ENCODE measurements around the gene TBCA.
A peak's percentile ranks its signal among the peaks of the same experiment; 100 is the strongest.
"Not testable (repeated sequence)": the region's sequence is repeated elsewhere in the genome, so short reads cannot be mapped to it uniquely, and the experiment has no call there.

TBCA gene

DNA sequence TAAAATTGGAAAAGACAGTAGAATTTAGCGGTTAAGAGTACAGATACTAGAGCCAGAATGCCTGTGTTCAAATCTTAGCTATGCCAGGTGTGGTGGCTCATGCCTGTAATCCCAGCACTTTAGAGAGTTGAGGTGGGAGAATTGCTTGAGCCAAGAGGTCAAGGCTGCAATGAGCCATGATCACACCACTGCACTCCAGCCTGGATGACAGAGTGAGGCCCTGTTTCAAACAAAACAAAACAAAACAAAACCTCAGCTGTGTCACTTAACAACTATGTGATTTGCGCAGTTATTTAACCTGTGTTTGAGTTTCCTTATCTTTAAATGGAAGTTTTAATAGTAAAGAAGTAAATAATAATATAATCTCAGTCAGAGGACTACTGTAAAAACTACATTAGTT is 68.3 kb downstream of the TBCA start:
- no peak for DNase-seq

DNA sequence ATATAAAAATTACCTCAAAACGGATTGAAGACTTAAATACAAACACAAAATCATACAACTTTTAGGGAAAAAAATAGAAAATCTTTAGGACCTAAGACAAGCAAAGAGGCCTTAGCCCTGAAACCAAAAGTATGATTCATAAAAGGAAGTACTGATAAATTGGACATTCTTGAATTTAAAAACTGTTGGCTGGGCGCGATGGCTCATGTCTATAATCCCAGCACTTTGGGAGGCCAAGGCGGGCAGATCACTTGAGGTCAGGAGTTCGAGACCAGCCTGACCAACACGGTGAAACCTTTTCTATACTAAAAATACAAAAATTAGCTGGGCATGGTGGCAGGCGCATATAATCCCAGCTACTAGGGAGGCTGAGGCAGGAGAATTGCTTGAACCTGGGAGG is 76.6 kb downstream of the TBCA start:
- not testable (repeated sequence) for DNase-seq

DNA sequence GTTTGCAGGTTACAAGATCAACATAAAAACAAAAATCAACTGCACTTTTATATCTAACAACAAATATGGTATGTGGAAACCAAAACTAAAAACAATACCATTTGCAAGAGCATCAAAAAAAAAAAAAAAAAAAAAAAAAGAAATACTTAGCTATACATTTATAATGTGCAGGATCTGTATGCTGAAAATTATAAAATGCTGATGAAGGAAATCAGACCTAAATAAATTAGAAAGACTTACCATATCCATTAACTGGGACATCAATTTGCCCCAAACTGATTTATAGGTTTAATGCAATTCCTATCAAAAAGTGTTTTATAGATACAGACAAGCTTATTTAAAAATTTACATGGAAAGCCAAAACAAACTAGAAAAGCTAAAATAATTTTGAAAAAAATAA is 77.2 kb downstream of the TBCA start:
- DNase-seq: no peak

DNA sequence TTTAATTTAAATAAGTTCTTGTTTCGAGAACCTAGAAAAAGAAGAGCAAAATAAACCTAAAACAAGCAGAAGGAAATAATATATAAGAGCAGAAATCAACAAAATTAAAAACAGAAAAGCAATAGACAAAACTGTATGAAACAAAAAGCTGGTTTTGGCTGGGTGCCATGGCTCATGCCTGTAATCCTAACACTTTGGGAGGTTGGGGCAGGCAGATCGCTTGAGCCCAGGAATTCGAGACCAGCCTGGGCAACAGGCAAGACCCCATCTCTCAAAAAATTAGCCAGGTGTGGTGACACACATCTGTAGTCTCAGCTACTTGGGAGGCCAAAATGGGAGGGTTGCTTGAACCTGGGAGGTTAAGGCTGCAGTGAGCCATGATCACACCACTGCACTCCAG is 78.4 kb downstream of the TBCA start:
- DNase-seq: no peak

DNA sequence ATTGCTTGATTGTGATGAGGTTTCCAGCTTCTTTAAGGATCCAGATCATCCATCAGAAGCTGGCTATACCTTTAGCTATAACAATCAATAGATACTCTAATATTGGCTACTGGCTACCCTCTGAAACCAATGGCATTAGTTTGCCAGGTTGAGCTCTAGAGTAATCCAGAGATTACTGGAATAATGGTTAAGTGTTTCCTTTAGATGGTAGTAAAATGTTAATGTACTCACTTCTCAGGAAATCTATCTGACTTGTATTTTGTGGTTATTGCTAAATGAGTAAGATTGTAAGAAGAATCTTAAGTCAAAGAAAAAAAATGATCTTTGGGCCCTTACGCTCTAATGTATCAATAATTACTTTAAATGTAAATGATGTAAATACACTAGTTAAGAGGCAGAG is 80.0 kb downstream of the TBCA start:
- no peak for DNase-seq

DNA sequence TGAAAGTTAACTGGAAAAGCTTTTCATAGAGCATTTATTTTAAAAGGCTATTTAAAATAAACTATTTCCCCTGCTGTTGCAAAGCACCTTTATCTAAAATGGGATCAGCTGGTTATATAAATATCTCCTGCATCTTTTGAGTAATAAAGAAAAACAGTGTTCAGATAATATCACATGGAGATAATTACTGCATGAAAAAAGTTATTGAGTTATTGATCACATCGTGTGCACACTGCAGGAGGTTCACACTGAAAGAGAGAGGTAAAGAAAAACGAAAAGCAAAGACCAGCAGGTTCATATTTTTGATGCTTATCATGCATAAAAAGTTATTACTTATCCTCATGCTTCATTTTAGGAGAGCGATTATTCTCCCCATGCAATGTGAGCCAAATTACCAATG is 82.2 kb downstream of the TBCA start:
- no peak for DNase-seq

DNA sequence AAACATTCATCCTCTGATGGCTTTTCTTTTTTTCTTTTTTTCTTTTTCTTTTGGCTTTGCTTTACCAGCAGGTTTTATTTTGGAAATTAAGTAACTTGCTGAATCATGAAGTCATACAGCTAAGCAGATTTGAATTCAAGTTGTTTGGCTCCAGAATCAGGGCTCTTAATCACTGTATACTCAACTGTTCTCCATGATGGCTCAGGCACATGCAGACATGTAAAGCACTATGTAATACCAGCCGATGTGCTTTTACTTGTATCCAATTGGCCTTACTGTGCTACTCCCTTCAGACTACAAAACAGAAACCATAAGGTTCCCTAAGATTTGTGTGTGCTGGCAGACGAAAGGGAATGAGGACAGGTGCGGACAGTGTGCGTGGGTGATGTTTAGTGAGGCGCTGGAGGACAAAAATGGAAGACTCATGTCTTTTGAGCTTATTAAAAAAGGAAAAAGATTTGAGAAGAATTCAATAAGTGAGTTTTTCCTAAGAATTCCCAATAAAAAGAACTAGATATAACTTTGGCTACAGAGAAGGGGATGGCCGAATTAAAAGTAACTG is 92.9 kb downstream of the TBCA start:
- DNase-seq: no peak

DNA sequence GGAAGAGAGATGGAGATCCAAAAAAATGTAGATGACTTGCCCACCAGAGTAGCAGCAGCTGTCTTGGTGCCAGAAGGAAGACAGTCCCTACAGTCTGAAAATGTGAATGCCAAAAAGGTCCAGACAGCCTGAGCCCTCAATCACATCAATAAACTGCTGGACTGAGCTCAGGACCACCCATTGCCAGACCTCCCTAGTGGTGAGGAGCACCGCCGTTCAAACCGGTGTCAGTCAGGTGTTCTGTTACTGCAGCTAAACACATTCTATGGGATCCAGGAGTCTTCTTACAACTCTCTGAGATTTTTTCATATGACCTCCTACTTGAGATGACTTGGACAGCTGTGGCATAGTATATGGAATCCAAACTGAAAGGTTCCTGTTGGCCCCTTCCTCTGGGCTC is 105.6 kb downstream of the TBCA start:
- DNase-seq: no peak

DNA sequence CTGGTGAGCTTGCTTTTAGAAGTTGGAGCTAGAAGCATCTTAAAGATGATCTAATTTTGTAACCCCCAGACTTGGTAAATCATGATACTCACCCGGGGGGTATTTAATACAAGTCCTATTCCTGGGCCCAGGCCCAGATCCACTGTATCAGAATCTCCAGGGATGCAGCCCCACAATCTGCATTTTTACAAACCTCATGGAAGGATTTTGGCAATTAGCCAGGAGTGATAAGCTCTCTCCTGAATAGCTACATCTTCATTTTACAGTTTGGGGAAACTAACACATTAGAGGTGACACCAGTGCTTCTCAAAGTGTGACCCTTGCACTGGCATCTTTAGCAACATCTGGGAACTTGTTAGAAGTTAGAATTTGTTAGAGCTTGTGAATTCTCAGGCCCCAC is 106.5 kb downstream of the TBCA start:
- no peak for DNase-seq

DNA sequence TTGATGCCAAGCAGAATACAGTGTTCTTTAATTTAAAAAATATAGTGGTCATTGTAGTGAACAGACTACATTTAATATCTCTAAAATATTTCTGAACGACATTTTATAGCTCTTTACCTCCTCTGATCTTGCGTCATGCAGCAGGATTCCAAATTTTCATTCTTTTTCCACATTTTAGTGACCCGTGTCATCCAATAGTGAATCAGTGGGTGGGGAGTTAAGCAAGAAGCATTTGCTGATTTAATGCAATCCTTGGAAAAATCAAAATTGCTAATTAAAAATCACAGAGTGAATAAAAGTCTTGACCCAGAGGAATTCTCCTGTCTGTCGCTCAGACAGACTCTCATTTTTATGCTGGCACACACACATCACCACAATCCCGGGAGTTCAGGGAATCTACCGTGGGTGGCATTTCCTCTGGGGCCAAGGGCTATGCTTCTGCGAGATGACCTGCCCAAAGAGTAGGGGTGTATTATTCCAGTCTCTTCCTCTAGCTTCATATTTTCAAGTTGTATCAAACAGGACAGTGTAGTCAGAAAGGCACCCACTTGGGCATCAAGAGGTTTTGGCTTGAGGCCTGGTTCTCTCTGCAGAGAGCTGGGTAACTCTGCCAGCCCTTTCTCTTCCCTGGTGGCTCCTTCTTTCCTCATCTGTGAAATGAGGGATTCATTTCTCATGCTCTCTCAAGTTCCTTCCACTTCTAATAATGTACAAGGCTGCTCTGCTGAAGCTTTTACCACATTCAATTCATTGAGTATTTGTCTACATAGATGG is 112.9 kb downstream of the TBCA start:
- DNase-seq: no peak

DNA sequence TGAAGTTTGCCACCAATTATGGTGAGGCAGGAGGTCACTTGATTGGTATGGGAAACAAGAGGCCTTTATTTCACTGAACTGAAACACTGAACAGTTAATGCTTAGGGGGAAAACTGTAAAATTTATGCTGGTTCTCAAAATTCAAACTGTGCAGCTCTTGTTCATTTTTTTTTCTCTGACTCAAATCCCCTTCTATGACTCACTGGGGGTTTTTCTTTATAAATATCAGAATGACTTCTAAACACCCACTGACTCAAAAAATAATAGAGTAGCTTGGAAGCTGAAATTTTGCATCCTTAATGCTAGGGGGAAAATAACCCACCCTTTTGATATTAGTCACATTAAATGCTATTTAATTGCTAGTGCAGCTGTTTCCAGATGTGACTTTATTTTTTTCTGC is 113.5 kb downstream of the TBCA start:
- DNase-seq: no peak

DNA sequence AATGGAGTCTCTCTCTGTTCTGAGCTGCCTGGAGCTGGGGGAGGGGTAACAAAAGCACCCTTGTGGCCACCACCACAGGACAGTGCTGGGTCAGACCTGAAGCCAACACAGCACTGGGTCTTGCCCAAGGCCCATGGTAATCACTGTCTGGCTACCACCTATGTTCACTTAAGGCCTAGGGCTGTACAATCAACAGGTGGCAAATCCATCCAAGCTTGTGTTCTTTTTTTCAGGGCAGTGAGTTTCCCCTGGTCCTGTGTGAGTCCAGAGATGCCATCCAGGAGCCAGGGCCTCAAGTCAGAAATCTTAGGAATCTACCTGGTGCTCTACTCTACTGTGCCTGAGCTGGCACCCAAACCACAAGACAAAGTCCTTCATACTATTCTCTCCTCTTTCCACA is 117.5 kb downstream of the TBCA start:
- no peak for DNase-seq

DNA sequence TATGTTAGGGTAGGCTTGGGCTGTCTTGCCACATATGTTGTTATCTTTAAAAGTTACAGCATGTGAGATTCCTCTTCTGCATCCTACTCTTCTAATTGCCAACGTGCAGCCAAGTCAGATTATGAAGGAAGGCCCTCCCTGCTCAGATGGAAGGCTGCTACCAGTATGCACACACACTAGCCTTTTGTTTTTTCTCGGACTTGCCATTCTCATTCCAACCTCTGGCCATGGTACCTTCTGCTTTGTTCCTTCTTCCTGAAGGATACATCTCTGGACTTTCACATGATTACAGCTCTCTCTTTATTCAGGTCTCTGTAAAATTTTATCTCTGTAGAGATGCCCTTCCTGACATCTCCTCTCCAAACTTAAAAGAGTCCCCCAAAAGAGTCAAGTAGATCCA is 124.8 kb downstream of the TBCA start:
- no peak for DNase-seq

DNA sequence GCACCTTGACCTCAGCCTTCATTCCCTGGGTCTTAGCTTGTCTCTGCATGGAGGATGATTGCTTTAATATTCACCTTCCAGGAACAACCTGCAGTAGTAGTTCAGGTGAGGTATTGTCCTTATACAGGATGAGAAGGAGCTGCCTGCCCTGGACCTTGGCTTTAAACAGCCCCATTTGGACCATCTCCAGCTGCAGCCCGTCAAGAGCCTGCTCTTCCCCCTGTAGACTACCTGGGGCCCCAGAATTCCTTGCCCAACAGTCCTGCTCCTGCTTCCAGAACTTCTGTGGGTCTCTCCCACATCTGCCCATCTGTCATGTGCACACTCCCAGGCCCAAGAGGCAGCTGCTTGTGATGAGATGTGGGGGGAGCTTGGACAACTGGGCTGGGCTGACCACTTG is 125.5 kb downstream of the TBCA start:
- DNase-seq: no peak

DNA sequence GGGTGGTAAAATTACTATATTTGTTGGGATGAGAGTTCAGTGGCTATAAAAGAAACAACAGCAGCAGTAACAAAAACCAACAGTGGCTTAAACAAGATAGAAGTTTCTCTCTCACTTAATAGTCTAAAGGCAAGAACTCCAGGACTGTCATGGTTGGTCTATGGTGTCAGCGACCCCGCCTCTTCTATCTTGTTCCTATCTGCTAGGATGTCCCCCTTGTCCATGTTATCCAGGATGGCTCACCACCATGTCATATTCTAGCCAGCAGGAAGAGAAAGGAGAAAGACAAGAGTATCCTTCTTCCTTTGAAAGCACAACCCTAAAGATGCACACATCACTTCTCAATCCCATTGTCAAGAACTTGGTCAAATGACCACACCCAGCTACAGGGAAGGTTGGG is 126.4 kb downstream of the TBCA start:
- no peak for DNase-seq

DNA sequence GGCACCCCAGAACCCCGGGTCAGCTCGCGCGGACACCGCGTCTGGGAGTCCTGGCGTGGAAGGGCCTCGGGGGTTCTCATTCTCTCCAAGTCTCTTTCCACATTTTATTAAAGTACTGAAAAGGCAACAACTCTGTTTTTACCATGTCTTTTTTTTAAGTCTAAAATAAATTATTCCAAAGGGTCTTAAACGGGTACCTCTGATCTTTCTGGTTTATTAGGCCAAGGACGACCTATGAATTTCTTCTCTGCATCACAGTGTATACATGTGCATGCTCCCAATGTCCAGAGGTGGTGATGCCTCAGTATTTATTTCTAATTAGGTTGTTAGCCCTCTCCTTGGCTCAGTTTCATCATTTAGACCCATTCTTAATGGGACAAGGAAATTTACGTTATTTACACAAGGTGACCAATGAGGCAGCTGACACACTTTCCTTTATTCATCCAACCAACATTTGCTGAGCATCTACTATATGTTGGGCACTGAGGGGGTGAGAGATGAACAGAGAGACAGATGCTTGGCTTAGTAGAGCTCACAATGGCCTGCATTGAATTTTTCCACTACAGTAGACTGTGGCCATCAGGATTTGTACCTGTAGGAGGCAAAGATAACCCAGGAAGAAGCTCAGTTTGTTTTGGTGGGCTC is 130.0 kb downstream of the TBCA start:
- no peak for DNase-seq

DNA sequence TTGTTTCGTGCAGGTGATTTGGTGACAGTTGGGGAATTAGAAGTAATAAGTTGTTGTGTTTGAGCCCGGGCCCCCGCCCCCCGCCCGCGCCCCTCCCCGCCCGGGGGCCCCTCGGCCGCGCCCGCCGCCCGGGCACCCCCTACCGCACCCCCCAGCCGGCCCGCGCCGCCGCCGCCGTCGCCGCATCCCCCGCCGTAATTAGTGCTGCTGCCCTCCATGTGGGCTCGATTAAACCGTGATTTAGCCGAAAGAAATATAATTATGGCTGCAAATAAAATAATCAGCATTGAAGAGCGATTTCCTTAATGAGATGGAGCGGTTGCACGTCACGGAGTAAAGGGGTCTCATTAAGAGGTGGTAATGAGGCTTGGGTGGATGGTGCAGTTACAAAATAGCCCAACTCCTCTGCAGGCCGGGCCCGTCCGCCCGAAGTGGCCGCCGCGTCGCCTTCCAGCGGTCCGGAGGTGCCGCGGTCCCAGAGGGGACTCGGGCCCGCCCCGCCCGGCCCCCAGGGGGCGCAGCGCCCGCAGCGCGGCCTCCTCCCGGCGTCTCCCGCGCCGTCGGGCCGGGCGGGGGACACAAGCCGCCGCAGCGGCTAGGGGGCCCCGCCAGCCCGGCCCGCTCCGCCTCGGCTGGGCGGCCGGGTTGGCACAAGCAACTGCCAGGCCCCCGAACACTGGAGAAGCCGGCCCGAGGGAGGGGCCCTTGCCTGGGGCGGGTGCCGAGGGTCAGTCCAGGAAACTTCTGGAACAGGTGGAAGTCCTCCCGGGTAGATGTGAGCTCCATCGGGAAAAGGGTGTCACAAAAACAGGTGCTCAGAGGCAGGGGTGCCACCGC is 130.8 kb downstream of the TBCA start:
- peak; percentile 61 for DNase-seq

DNA sequence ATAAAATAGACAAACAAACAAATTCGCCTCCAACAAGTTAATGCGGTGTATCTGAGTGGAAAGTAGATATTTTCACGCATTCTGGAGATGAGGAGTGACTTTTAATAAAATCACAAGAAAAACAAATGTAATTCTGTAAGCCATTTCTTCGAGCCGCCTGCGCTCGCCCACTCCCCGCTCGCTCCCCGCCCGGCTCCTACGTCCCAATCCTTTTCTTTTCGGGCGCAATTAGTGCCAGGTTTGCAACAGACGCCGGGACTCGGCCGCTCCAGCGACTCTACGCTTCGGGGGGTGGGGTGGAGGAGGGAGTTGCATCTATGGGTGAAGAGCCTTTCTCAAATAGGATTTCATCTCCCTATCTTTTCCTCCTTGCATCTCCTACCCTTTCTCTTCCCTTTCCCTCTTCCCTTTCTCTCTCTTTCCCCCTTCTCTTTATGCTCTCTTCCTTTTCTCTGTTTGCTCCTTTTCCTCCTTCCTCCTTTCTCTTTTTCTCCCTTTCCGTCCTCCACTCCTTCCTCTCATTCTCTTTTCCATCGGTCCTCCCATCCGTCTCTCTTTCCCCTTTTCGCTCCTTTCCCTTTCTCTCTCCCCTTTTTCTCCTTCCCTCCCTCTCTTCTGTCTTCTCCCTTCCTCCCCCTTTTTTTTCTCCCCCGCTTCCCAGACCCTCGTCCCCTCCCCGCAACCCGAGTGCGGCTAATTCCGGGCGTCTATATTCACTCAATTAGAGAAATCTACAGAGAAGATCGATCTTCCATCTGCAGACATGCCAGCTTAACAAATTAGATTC is 131.6 kb downstream of the TBCA start:
- DNase-seq: peak; percentile 20

DNA sequence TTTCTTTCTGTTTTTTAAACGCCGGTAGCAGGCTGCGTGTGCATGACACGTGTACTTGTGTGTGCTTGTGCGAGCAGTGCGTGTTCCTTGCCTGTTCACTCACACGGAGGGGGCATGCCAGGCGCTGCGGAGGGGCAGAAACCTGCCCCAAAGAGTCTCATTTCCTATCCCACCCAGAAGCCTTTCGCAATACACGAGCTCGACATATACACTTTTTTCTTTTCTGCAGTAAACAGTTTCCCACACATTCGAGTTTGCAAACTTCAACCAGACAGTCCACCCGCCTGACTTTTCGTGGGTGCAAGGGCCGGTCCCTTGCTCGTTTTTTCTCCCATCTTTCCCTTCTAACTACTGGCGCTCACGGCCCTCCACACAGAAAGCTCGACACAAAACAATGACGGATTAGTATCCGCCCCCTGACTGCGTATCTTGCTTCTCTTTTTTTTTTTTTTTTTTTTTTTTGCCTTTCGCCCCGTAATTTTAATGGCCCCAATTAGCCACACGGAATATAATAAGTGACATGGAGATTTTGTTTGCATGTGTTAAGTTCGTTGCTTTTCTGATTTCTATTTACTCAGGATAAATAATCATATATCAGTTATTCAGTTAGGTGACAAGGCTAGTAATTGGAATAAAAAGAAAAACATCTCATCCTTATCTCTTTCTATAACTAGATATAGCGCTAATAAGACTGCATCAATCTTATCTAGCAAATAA is 132.3 kb downstream of the TBCA start:
- peak; percentile 9 for DNase-seq

DNA sequence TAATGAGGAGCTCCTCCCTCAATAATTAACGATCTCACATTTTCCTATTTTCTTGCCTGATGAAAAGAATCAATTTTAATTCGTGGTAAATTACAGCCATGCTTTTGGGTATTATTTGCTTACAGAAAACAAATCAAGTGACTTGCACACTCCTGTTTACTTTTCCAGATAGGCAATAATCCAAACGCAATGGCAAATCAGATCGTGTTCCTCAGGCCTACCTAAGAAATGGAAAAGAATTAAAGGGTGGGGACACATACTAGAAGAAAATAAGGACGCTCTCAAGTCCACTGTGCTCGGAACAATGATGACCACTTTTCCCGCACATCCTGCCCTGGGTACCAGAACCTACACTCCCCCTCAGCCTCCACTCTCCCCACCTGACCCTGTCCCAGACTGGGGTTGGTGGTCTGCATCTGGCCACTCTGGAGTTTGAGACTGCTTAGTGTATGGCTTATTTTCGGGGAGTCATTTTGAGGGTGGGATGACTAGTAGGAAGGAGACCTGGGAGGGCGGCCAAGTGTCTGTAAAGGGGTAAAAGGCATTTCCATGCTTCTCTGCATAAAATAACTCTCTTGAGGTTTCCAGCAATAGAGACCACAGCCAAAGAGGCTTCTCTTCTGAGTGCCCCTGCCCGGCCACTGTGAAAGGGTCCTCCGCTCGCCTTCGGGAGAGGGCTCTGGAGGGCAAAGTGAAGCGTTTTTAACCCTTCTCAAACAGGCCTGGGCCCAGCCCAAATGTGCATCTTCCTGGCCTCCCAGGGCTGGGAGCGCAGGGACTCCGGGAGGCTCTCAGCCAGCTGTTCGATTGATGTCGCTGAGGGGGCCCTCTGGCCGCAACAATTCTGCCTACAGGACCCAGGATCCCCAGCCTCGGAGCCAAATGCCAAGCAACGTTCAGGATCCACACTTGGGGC is 133.1 kb downstream of the TBCA start:
- DNase-seq: no peak

Data from activated CD4-positive, alpha-beta T cell treated with anti-CD3 and anti-CD28 coated beads for 48 hours (primary cell).